ENCODE data around the gene PLSCR3. TPM values are rescaled to one million over a fixed set of nuclear protein-coding genes. Genes with fewer than 3 reads are reported as not detected.

Gene PLSCR3
- total and polyA plus RNA-seq, 2 donors (not counting 3 experiments of a cell fraction or from before 2014, with no cell fraction given) = 59.9 to 94.8 TPM

- Histone ChIP-seq H4K20me1 (replicated peaks; ENCODE audit: control insufficient read depth, extremely low read depth, insufficient read depth, low read length) (no peaks in the 10 kb centered on the region), H2AFZ (ENCODE audit: low read depth, low read length) (no peak overlapping the region), H3K36me3 (ENCODE audit: control insufficient read depth in 2 of 2, extremely low read depth in 1 of 2, insufficient read depth in 2 of 2, low read length in 2 of 2) (no peaks in the 10 kb centered on the region), H3K4me2 (ENCODE audit: insufficient read depth, low read length) (no peak overlapping the region), H3K4me1 (ENCODE audit: control insufficient read depth, extremely low read depth, insufficient read depth, low read length) (peaks cover 3% of the 10 kb centered on the region), H3K9ac (replicated peaks; ENCODE audit: extremely low read depth, insufficient read depth, low read length) (no peak overlapping the region), H3K27me3 (ENCODE audit: control insufficient read depth in 2 of 2, insufficient read depth in 2 of 2, low read length in 2 of 2) (no peaks in the 10 kb centered on the region), H3K4me3 (replicated peaks in 1 of 3; ENCODE audit: insufficient read depth in 1 of 3, low read depth in 1 of 3, low read length in 3 of 3) (no peak overlapping the region), H3K27ac (ENCODE audit: insufficient read depth, low read depth, low read length) (no peak overlapping the region), H3K9me1 (replicated peaks; ENCODE audit: control insufficient read depth, extremely low read depth, insufficient read depth, low read length) (no peaks in the 10 kb centered on the region), H3K79me2 (ENCODE audit: control insufficient read depth, insufficient read depth, low read length) (no peaks in the 10 kb centered on the region), H3K9me3 (replicated peaks; ENCODE audit: control insufficient read depth, insufficient read depth, low read length) (no peaks in the 10 kb centered on the region)
- TF ChIP-seq JUN (IDR thresholded peaks at IDR 0.05; ENCODE audit: borderline replicate concordance, insufficient read depth, insufficient read length, low read depth) (no peak), MAX (IDR thresholded peaks at IDR 0.05; ENCODE audit: insufficient read depth, insufficient read length) (no peak), FOS (IDR thresholded peaks at IDR 0.05; ENCODE audit: borderline replicate concordance, insufficient read depth, low read length) (no peak), EZH2 (IDR thresholded peaks at IDR 0.05; ENCODE audit: borderline replicate concordance, low read depth, low read length, severe bottlenecking) (no peak), CTCF (IDR thresholded peaks at IDR 0.05; ENCODE audit: extremely low read depth in 1 of 2, insufficient read depth in 1 of 2, low read depth in 1 of 2, low read length in 2 of 2) (no peak), POLR2AphosphoS5 (IDR thresholded peaks at IDR 0.05; ENCODE audit: insufficient read depth, low read depth, low read length) (no peak), GATA2 (IDR thresholded peaks at IDR 0.05; ENCODE audit: insufficient read depth, insufficient read length, low read depth, low read length) (no peak), MYC (IDR thresholded peaks at IDR 0.05; ENCODE audit: low read depth, low read length) (no peak), POLR2A (IDR thresholded peaks at IDR 0.05; ENCODE audit: low read depth, low read length) (no peak)
- ChIA-PET POLR2A (no interaction called here), CTCF (interaction anchor here (1.3 kb wide), 1 partner anchor 203 kb away, joined by 10 read pairs; no protein-coding TSS in a partner anchor)
- FAIRE-seq = no peak
- intact Hi-C loops (cut with micrococcal nuclease) = loop anchor here (2.0 to 5.0 kb wide), 2 partner anchors 35 to 139 kb away; partner anchors contain the start of gene PLSCR3
- no peak for DNase-seq (ENCODE audit: low read depth, low spot score)
- dilution Hi-C loops (cut with MboI; ENCODE audit: extremely low pct_ligation_motif_present, low sequenced_read_pairs) = no loop called here
- BruUV-seq (replicated peaks) = no TSS peak
Observed at GRCh38 chr17:7357381-7357780, 36.9 kb downstream of the PLSCR3 start.

All from endothelial cell of umbilical vein (primary cell).